ENCODE data around the gene STK35.

GRCh38 chr20:2144850-2145249, 43.2 kb downstream of the STK35 start:
- TF ChIP-seq CREB1 (IDR thresholded peaks at IDR 0.05; ENCODE audit: low read depth) (no peak), EP300 (IDR thresholded peaks at IDR 0.05; ENCODE audit: borderline replicate concordance) (no peak), YY1 (IDR thresholded peaks at IDR 0.05; ENCODE audit: low read depth) (no peak), FOXM1 (IDR thresholded peaks at IDR 0.05; ENCODE audit: borderline replicate concordance, low read depth) (no peak), TAF1 (IDR thresholded peaks at IDR 0.05; ENCODE audit: low read depth) (no peak)

Measured in Ishikawa (cell line).